ENCODE results near the gene SCGB1D4.

Gene SCGB1D4

GRCh38 chr11:62273284-62273683 is 25.6 kb downstream of the SCGB1D4 start:
- DNase-seq, result no peak

GRCh38 chr11:62269654-62270278 is 29.1 kb downstream of the SCGB1D4 start, which contains the start of gene SCGB2A2:
Gene SCGB2A2, plus strand, starts transcription at chr11:62270158. Its CDS starts 59 bp downstream, at chr11:62270217.
- DNase-seq, result no peak

GRCh38 chr11:62267576-62267975 is 31.3 kb downstream of the SCGB1D4 start:
- no peak for DNase-seq

GRCh38 chr11:62267050-62267449 is 31.8 kb downstream of the SCGB1D4 start:
- DNase-seq, result no peak

- DNase-seq, result no peak
Measured at GRCh38 chr11:62266558-62266957, 32.3 kb downstream of the SCGB1D4 start.

GRCh38 chr11:62264004-62264403 is 34.9 kb downstream of the SCGB1D4 start:
- DNase-seq, result no peak

GRCh38 chr11:62260261-62260953 is 38.5 kb downstream of the SCGB1D4 start:
- no peak for DNase-seq

- DNase-seq, result no peak
Measured at GRCh38 chr11:62256281-62256680, 42.6 kb downstream of the SCGB1D4 start.

GRCh38 chr11:62253999-62254542 is 44.8 kb downstream of the SCGB1D4 start:
- DNase-seq, result no peak

- DNase-seq, result no peak
Measured at GRCh38 chr11:62251698-62252097, 47.2 kb downstream of the SCGB1D4 start.

Data from inflammatory macrophage treated with lipopolysaccharide for 4 hours (primary cell).